ENCODE measurements around the gene NGLY1.

Gene NGLY1, protein sequence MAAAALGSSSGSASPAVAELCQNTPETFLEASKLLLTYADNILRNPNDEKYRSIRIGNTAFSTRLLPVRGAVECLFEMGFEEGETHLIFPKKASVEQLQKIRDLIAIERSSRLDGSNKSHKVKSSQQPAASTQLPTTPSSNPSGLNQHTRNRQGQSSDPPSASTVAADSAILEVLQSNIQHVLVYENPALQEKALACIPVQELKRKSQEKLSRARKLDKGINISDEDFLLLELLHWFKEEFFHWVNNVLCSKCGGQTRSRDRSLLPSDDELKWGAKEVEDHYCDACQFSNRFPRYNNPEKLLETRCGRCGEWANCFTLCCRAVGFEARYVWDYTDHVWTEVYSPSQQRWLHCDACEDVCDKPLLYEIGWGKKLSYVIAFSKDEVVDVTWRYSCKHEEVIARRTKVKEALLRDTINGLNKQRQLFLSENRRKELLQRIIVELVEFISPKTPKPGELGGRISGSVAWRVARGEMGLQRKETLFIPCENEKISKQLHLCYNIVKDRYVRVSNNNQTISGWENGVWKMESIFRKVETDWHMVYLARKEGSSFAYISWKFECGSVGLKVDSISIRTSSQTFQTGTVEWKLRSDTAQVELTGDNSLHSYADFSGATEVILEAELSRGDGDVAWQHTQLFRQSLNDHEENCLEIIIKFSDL

DNA sequence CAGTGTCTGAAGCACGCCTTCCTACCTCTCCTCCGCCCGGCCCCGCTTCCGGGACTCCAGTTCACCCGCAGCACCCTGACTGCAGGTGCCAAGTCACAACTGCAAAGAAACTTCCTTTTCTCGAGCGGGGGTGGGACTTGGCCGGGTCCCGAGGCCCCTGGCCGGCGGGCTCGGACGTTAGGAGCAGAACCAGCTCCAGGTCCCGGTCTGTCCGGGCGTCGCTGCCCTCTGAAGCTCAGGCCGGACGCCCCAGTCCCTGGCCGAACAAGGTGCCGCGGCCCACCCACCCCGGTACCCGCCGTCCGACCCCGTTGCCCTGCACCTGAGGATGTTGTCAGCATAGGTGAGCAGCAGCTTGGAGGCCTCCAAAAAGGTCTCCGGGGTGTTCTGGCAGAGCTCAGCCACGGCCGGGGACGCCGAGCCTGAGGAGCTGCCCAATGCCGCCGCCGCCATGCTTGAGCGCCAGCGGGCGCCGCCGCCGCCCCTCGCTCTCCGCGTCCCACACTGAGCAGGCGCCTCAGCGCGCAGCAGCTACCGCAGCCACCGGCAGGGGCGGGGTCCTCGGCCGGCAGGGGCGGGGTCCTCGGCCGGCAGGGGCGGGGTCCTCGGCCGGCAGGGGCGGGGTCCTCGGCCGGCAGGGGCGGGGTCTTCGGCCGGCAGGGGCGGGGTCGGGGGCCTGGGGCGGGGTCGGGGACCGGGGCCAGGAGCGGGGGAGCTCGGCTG, at the start of gene NGLY1:
Gene NGLY1, minus strand, starts transcription at position 506 of the 723 bp plus-strand sequence. Its CDS starts 53 bp downstream, at position 453.
- peak within 1 kb of the TSS; percentile 84 for H3K4me3 ChIP-seq (ENCODE audit: low read length)
- no peak for DNase-seq (ENCODE audit: low read depth)
- TF ChIP-seq, protein P1, sequence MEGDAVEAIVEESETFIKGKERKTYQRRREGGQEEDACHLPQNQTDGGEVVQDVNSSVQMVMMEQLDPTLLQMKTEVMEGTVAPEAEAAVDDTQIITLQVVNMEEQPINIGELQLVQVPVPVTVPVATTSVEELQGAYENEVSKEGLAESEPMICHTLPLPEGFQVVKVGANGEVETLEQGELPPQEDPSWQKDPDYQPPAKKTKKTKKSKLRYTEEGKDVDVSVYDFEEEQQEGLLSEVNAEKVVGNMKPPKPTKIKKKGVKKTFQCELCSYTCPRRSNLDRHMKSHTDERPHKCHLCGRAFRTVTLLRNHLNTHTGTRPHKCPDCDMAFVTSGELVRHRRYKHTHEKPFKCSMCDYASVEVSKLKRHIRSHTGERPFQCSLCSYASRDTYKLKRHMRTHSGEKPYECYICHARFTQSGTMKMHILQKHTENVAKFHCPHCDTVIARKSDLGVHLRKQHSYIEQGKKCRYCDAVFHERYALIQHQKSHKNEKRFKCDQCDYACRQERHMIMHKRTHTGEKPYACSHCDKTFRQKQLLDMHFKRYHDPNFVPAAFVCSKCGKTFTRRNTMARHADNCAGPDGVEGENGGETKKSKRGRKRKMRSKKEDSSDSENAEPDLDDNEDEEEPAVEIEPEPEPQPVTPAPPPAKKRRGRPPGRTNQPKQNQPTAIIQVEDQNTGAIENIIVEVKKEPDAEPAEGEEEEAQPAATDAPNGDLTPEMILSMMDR (conservative IDR thresholded peaks at IDR 0.05; ENCODE audit: low read depth, low read length): no peak

DNA sequence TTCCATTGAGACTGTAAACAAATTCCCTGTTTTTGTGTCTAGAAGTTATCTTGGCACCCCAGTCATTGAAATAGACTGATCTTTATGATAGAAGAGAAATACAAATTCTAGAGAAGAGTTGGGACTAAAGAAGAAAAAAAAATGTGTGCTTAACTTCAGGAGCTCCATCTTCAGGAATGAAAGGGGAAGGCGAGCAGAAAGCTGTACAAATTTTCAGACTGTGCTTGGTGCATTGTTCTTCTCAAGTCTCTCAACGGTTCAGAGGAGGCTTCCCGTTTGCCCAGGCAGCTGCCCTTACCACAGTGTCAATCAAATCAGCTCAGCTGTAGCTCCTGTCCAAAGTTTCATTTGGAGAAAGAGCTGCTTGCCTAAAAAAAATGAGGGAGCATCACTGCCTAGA, 48.3 kb upstream of the NGLY1 start:
- no peak overlapping the region for H3K4me3 ChIP-seq (ENCODE audit: low read length)
- no peak for DNase-seq (ENCODE audit: low read depth)
- TF ChIP-seq, protein P1 (conservative IDR thresholded peaks at IDR 0.05; ENCODE audit: low read depth, low read length): peak; percentile 62

DNA sequence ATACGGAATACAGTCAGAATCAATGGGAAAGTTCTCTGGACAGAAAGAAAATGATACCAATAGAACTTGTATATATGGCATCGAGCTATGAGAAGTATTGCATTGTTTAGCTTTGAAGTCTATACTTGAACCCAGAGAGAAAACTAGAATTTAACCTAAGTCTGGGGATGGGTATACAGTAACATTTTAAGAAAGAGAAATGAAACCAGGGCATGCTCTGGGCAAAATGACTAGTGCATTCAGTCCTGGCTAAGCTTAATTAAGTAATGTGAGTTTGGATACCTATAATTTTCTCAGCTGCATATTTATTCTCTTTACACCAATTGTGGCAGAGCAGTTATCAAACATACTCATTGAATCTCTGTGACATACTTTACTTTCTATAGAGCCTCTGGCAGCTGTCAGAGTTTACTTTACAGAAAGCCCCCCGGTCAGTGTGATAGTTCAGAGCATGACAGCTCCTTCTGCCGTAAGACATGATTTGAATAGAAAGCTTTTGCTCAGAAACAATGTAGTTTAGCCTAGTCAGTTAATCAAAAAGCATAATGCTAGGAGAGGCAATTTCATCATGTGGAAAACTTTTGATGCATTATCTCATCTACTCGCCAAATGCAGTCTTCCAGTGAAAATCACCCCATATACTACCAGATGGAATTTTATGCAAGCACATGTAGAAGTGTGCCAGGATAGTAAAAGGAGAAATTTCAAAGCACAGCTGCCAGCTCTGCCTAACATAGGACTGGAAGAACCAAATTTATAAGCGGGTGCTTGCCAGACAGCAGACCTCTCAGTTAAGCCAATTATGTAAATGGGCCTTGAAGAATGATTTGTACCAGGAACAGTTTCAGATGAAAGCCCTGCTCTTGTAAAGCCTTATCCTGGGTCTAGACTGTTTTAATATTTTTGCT, 47.4 kb upstream of the NGLY1 start:
- H3K4me3 ChIP-seq (ENCODE audit: low read length): no peak overlapping the region
- peak; percentile 78 for DNase-seq (ENCODE audit: low read depth)
- TF ChIP-seq, protein P1 (conservative IDR thresholded peaks at IDR 0.05; ENCODE audit: low read depth, low read length): no peak

DNA sequence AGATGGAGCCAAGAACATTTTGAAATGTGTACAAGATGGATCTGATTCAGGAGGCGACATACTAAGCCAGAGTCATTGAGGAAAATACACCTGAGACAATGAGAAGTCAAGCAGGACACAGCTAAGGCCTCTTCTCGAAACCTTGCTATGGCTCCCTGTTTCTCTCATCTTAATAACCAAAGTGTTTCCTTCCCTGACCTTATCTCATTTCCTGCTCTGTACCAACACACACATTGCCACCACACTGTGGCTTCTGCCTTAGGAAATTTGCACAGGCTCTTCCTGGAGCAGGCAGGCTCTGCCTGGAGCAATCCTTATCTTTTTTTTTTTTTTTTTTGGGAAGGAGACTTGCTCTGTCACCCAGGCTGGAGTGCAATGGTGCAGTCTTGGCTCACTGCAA, 43.3 kb upstream of the NGLY1 start:
- no peak for DNase-seq (ENCODE audit: low read depth)
- no peak overlapping the region for H3K4me3 ChIP-seq (ENCODE audit: low read length)
- TF ChIP-seq, protein P1 (conservative IDR thresholded peaks at IDR 0.05; ENCODE audit: low read depth, low read length): no peak

DNA sequence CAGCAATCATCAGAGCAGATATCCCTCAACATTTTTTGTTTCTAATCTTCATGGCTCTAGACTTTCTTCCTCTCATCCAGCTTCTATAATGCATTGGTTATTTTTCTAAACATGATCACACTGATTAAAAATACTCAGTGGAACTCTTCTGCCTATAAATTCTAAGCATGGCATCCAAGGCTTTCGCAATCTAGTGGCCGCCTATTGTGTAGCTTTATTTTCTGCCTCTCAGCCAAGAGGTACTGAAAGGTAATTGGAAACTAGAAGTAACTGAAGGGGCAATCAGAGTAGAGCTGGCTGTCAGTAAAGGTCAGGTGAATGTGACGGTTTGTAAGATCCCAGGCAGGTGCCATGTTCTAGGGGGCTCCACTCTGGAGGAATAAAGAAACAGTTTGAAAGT, 40.1 kb upstream of the NGLY1 start:
- TF ChIP-seq, protein P1 (conservative IDR thresholded peaks at IDR 0.05; ENCODE audit: low read depth, low read length): no peak
- DNase-seq (ENCODE audit: low read depth): no peak

DNA sequence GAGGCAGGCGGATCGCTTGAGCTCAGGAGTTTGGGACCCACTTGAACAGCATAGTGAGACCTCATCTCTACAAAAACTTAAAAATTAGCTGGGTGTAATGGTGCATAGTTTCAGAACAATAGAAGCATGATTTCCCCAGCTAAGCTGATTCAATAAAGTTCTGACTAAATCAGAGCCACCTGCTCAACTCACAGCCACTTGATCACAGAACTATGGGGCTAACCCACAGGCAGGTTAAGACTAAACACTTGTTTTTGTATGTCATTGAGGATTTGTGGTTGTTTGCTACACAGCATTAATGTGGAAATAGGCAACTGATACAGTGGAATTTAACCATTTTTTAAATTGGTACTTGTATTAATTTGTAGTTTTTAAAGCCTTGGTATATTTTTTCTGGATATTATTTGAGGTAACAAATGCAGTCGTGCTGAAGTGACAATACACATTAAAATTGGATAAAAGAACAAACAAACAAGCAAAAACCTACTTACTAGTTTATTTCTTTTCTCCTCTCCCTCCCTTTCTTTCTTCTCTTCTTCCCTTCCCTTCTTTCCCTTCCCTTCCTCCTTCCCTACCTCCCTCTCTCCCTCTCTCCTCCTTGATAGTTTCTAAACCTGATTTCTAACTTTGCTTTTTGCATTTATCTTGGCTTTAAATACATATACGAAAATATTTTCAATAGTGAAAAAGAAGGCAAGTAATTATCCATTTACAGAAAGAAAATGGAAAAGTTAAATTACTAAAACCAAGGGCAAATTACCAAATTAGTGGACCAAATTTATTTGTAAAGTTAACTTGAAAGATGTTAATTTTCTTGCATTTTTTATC, 38.7 kb upstream of the NGLY1 start:
- TF ChIP-seq, protein P1 (conservative IDR thresholded peaks at IDR 0.05; ENCODE audit: low read depth, low read length): no peak
- no peak overlapping the region for H3K4me3 ChIP-seq (ENCODE audit: low read length)
- no peak for DNase-seq (ENCODE audit: low read depth)

More for the DNA sequence above, 40.1 kb upstream of the NGLY1 start:
- no peak overlapping the region for H3K4me3 ChIP-seq (ENCODE audit: low read length)
